Measurements from ENCODE around the gene STT3B. TPM values are rescaled to one million over a fixed set of nuclear protein-coding genes. Genes with fewer than 3 reads are reported as not detected.

STT3B gene
- total RNA-seq, 1 experiment from 2014 or later: 105 TPM

DNA sequence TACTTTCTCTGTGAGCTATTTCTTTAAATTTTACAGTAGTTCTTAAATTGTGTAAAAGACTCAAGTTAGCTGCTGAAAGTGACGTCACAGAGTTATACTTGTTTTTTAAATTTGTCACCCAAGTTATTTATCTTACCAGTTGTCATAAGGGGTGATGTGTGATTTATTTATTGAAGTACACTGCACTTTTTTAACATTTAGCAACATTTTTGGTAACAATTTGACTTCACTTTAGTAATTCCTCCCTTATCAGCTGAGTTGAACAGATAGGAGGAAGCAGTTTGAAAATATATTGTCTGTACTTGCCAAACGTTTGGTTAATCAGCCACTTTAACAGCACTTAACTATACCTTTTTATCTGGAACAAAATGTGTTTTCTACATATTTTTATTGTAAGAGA is 3.8 kb downstream of the STT3B start:
- ChIA-PET CTCF (no interaction called here), POLR2A (no interaction called here)
- TF ChIP-seq REST (IDR thresholded peaks at IDR 0.05; ENCODE audit: insufficient read depth in 1 of 2, low read depth in 2 of 2, low read length in 1 of 2) (no peak), TCF7L2 (IDR thresholded peaks at IDR 0.05; ENCODE audit: low read depth, low read length) (no peak), CTCF (IDR thresholded peaks at IDR 0.05) (no peak), SIN3A (IDR thresholded peaks at IDR 0.05; ENCODE audit: borderline replicate concordance, insufficient read depth, low read depth, low read length) (no peak), POLR2AphosphoS5 (IDR thresholded peaks at IDR 0.05; ENCODE audit: low read depth, low read length) (no peak)
- Histone ChIP-seq H3K27me3 (ENCODE audit: control insufficient read depth, insufficient read depth, low read length) (no peaks in the 10 kb centered on the region), H3K9me3 (ENCODE audit: control insufficient read depth, insufficient read depth, low read depth, low read length) (no peaks in the 10 kb centered on the region), H3K27ac (ENCODE audit: low read length) (no peak overlapping the region), H3K4me3 (ENCODE audit: low read depth in 2 of 2, low read length in 2 of 2) (no peak overlapping the region), H3K36me3 (ENCODE audit: control insufficient read depth, insufficient read depth, low read length) (no peaks in the 10 kb centered on the region; the same call in 1 of the 2 replicates), H3K4me1 (ENCODE audit: control insufficient read depth, insufficient read depth, low read length) (peaks cover 18% of the 10 kb centered on the region; the same call in 1 of the 2 replicates)
- in situ Hi-C loops (cut with HindIII; ENCODE audit: low pct_unique_long_range_greater_than_20kb, low sequenced_read_pairs) (no loop called here), intact Hi-C loops (cut with micrococcal nuclease; ENCODE audit: unreplicated experiment) (no loop called here)
- no peak for ATAC-seq
- TSS peak; percentile 3 for BruUV-seq (replicated peaks)
- DNase-seq (ENCODE audit: low read depth, low spot score): no peak

DNA sequence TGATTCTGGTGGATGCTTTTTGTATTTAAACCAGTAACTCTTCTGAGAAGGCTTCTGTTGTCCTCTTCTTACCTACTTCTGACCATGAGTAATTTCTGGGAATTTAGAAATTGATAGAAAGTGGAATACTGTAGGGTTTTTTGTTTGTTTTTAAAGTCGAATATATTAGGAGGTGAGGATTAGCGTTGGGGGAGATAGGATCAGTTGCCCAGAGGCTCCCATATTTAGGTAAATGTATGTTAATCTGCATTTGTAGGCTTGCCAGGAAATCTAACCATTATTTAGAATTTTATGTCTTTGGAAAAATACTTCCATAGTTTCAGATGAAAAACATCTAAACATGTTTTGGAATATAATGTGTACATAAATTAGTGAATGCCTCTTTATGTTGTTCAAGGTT is 6.1 kb downstream of the STT3B start:
- Histone ChIP-seq H3K36me3 (ENCODE audit: control insufficient read depth, insufficient read depth, low read length) (no peaks in the 10 kb centered on the region; the same call in 1 of the 2 replicates), H3K4me1 (ENCODE audit: control insufficient read depth, insufficient read depth, low read length) (peaks cover 18% of the 10 kb centered on the region; the same call in 1 of the 2 replicates), H3K9me3 (ENCODE audit: control insufficient read depth, insufficient read depth, low read depth, low read length) (no peaks in the 10 kb centered on the region), H3K27ac (ENCODE audit: low read length) (no peak overlapping the region), H3K4me3 (ENCODE audit: low read depth in 2 of 2, low read length in 2 of 2) (no peak overlapping the region), H3K27me3 (ENCODE audit: control insufficient read depth, insufficient read depth, low read length) (no peaks in the 10 kb centered on the region)
- TF ChIP-seq CTCF (IDR thresholded peaks at IDR 0.05) (no peak), POLR2AphosphoS5 (IDR thresholded peaks at IDR 0.05; ENCODE audit: low read depth, low read length) (no peak), SIN3A (IDR thresholded peaks at IDR 0.05; ENCODE audit: borderline replicate concordance, insufficient read depth, low read depth, low read length) (no peak), REST (IDR thresholded peaks at IDR 0.05; ENCODE audit: insufficient read depth in 1 of 2, low read depth in 2 of 2, low read length in 1 of 2) (no peak), TCF7L2 (IDR thresholded peaks at IDR 0.05; ENCODE audit: low read depth, low read length) (no peak)
- ATAC-seq (no peak), DNase-seq (ENCODE audit: low read depth, low spot score) (no peak)
- intact Hi-C loops (cut with micrococcal nuclease; ENCODE audit: unreplicated experiment) (no loop called here), in situ Hi-C loops (cut with HindIII; ENCODE audit: low pct_unique_long_range_greater_than_20kb, low sequenced_read_pairs) (no loop called here)
- ChIA-PET POLR2A (no interaction called here), CTCF (no interaction called here)
- no TSS peak for BruUV-seq (replicated peaks)

Data from Panc1 (cell line).